IPS-18c (cell line): ENCODE measurements around the gene DPPA5.

ENCODE experiments used
- H3K4me3 ChIP-seq: 2 replicates; pipeline ENCODE4 v1.7.0; 2013; ENCODE audit warnings: low read depth, mild to moderate bottlenecking, low read length, moderate library complexity; ENCODE audit not compliant: insufficient read depth
- H3K9me3 ChIP-seq: one replicate; pipeline ENCODE4 v1.6.1; 2013; ENCODE audit warnings: mild to moderate bottlenecking, low read length, moderate library complexity; ENCODE audit not compliant: control insufficient read depth, insufficient read depth

DPPA5 gene

GRCh38 chr6:73369157-73369556 is 15.1 kb upstream of the DPPA5 start:
- Histone ChIP-seq H3K9me3 (peaks cover 4% of the 10 kb centered on the region), H3K4me3 (no peak overlapping the region)

GRCh38 chr6:73368675-73369074 is 14.6 kb upstream of the DPPA5 start:
- H3K4me3 ChIP-seq = no peak overlapping the region
- peaks cover 4% of the 10 kb centered on the region for H3K9me3 ChIP-seq

GRCh38 chr6:73367761-73368355 is 13.8 kb upstream of the DPPA5 start:
- Histone ChIP-seq H3K9me3 (peaks cover 4% of the 10 kb centered on the region), H3K4me3 (no peak overlapping the region)

GRCh38 chr6:73364549-73364948 is 10.5 kb upstream of the DPPA5 start:
- no peak overlapping the region for H3K4me3 ChIP-seq
- H3K9me3 ChIP-seq = peaks cover 2% of the 10 kb centered on the region

- no peak overlapping the region for H3K4me3 ChIP-seq
- peaks cover 2% of the 10 kb centered on the region for H3K9me3 ChIP-seq
Measured at GRCh38 chr6:73364121-73364520, 10.0 kb upstream of the DPPA5 start.

GRCh38 chr6:73363537-73363875 is 9.4 kb upstream of the DPPA5 start:
- Histone ChIP-seq H3K4me3 (no peak overlapping the region), H3K9me3 (peaks cover 2% of the 10 kb centered on the region)

GRCh38 chr6:73362869-73363536 is 8.9 kb upstream of the DPPA5 start:
- no peak overlapping the region for H3K4me3 ChIP-seq
- peaks cover 2% of the 10 kb centered on the region for H3K9me3 ChIP-seq

- Histone ChIP-seq H3K9me3 (peaks cover 2% of the 10 kb centered on the region), H3K4me3 (no peak within 1 kb of the TSS)
Measured at GRCh38 chr6:73362358-73362757, 8.3 kb upstream of the DPPA5 start, which contains the start of gene KHDC3L. KHDC3L (plus strand) TSS chr6:73362658; CDS start chr6:73362730, 72 bp downstream.

GRCh38 chr6:73349311-73349710 is 4.8 kb downstream of the DPPA5 start:
- H3K4me3 ChIP-seq = no peak overlapping the region
- H3K9me3 ChIP-seq = peaks cover 2% of the 10 kb centered on the region

GRCh38 chr6:73348550-73349204 is 5.4 kb downstream of the DPPA5 start:
- Histone ChIP-seq H3K4me3 (no peak overlapping the region), H3K9me3 (no peaks in the 10 kb centered on the region)

- no peaks in the 10 kb centered on the region for H3K9me3 ChIP-seq
- no peak overlapping the region for H3K4me3 ChIP-seq
Measured at GRCh38 chr6:73343164-73343563, 10.9 kb downstream of the DPPA5 start.

GRCh38 chr6:73342174-73342573 is 11.9 kb downstream of the DPPA5 start:
- Histone ChIP-seq H3K9me3 (no peaks in the 10 kb centered on the region), H3K4me3 (no peak overlapping the region)

- Histone ChIP-seq H3K4me3 (no peak overlapping the region), H3K9me3 (no peaks in the 10 kb centered on the region)
Measured at GRCh38 chr6:73341335-73341734, 12.7 kb downstream of the DPPA5 start.

- Histone ChIP-seq H3K4me3 (no peak overlapping the region), H3K9me3 (no peaks in the 10 kb centered on the region)
Measured at GRCh38 chr6:73340048-73340447, 14.0 kb downstream of the DPPA5 start.

- H3K4me3 ChIP-seq = no peak overlapping the region
- no peaks in the 10 kb centered on the region for H3K9me3 ChIP-seq
Measured at GRCh38 chr6:73339340-73339739, 14.7 kb downstream of the DPPA5 start.

GRCh38 chr6:73329201-73329600 is 24.9 kb downstream of the DPPA5 start:
- Histone ChIP-seq H3K4me3 (no peak overlapping the region), H3K9me3 (no peaks in the 10 kb centered on the region)

GRCh38 chr6:73328790-73329189 is 25.3 kb downstream of the DPPA5 start:
- H3K9me3 ChIP-seq = no peaks in the 10 kb centered on the region
- H3K4me3 ChIP-seq = no peak overlapping the region

GRCh38 chr6:73325656-73326055 is 28.4 kb downstream of the DPPA5 start:
- Histone ChIP-seq H3K9me3 (no peaks in the 10 kb centered on the region), H3K4me3 (no peak overlapping the region)
